ENCODE results near the gene GSTP1. TPM values are rescaled to one million over a fixed set of nuclear protein-coding genes. Genes with fewer than 3 reads are reported as not detected.

GSTP1 gene
- total RNA-seq, 1 experiment from 2014 or later, result 838 TPM

GRCh38 chr11:67538823-67539505, 44.6 kb upstream of the GSTP1 start:
- BruUV-seq (replicated peaks), result no TSS peak
- Mint-ChIP-seq H3K4me1 (ENCODE audit: low read depth, unreplicated experiment) (no peaks in the 10 kb centered on the region), H3K9me3 (ENCODE audit: low read depth, unreplicated experiment) (peaks cover 5% of the 10 kb centered on the region), H3K27me3 (ENCODE audit: unreplicated experiment) (no peaks in the 10 kb centered on the region), H3K27ac (ENCODE audit: unreplicated experiment) (no peak overlapping the region), H3K36me3 (ENCODE audit: insufficient read depth, unreplicated experiment) (no peaks in the 10 kb centered on the region), H3K4me3 (ENCODE audit: low read depth, unreplicated experiment) (no peak overlapping the region)
- intact Hi-C loops (cut with micrococcal nuclease; ENCODE audit: unreplicated experiment), result no loop called here
- DNase-seq, result no peak
- no peak for TF ChIP-seq CTCF (IDR thresholded peaks at IDR 0.05; ENCODE audit: unreplicated experiment)
- CTCF ChIA-PET, result no interaction called here

GRCh38 chr11:67539550-67539949, 44.1 kb upstream of the GSTP1 start:
- DNase-seq, result no peak
- H3K27ac Mint-ChIP-seq (ENCODE audit: unreplicated experiment), result no peak overlapping the region
- no TSS peak for BruUV-seq (replicated peaks)
- no peaks in the 10 kb centered on the region for H3K27me3 Mint-ChIP-seq (ENCODE audit: unreplicated experiment)
- TF ChIP-seq CTCF (IDR thresholded peaks at IDR 0.05; ENCODE audit: unreplicated experiment), result no peak
- H3K9me3 Mint-ChIP-seq (ENCODE audit: low read depth, unreplicated experiment), result peaks cover under 1% of the 10 kb centered on the region
- intact Hi-C loops (cut with micrococcal nuclease; ENCODE audit: unreplicated experiment), result no loop called here
- peaks cover 4% of the 10 kb centered on the region for H3K4me1 Mint-ChIP-seq (ENCODE audit: low read depth, unreplicated experiment)
- CTCF ChIA-PET, result no interaction called here
- H3K4me3 Mint-ChIP-seq (ENCODE audit: low read depth, unreplicated experiment), result no peak overlapping the region
- no peaks in the 10 kb centered on the region for H3K36me3 Mint-ChIP-seq (ENCODE audit: insufficient read depth, unreplicated experiment)

GRCh38 chr11:67541198-67541597, 42.4 kb upstream of the GSTP1 start:
- TF ChIP-seq CTCF (IDR thresholded peaks at IDR 0.05; ENCODE audit: unreplicated experiment), result no peak
- BruUV-seq (replicated peaks), result no TSS peak
- CTCF ChIA-PET, result interaction anchor here (1.2 kb wide), 1 partner anchor 17 kb away, joined by 8 read pairs; no protein-coding TSS in a partner anchor
- intact Hi-C loops (cut with micrococcal nuclease; ENCODE audit: unreplicated experiment), result no loop called here
- H3K27ac Mint-ChIP-seq (ENCODE audit: unreplicated experiment), result no peak overlapping the region
- no peaks in the 10 kb centered on the region for H3K9me3 Mint-ChIP-seq (ENCODE audit: low read depth, unreplicated experiment)
- no peaks in the 10 kb centered on the region for H3K27me3 Mint-ChIP-seq (ENCODE audit: unreplicated experiment)
- H3K4me3 Mint-ChIP-seq (ENCODE audit: low read depth, unreplicated experiment), result no peak overlapping the region
- peaks cover 17% of the 10 kb centered on the region for H3K4me1 Mint-ChIP-seq (ENCODE audit: low read depth, unreplicated experiment)
- no peak for DNase-seq
- H3K36me3 Mint-ChIP-seq (ENCODE audit: insufficient read depth, unreplicated experiment), result no peaks in the 10 kb centered on the region

GRCh38 chr11:67542169-67542568, 41.4 kb upstream of the GSTP1 start:
- no TSS peak for BruUV-seq (replicated peaks)
- no peak overlapping the region for H3K27ac Mint-ChIP-seq (ENCODE audit: unreplicated experiment)
- H3K4me3 Mint-ChIP-seq (ENCODE audit: low read depth, unreplicated experiment), result no peak overlapping the region
- peaks cover 17% of the 10 kb centered on the region for H3K4me1 Mint-ChIP-seq (ENCODE audit: low read depth, unreplicated experiment)
- H3K9me3 Mint-ChIP-seq (ENCODE audit: low read depth, unreplicated experiment), result no peaks in the 10 kb centered on the region
- CTCF ChIA-PET, result no interaction called here
- no peak for DNase-seq
- intact Hi-C loops (cut with micrococcal nuclease; ENCODE audit: unreplicated experiment), result no loop called here
- no peaks in the 10 kb centered on the region for H3K36me3 Mint-ChIP-seq (ENCODE audit: insufficient read depth, unreplicated experiment)
- TF ChIP-seq CTCF (IDR thresholded peaks at IDR 0.05; ENCODE audit: unreplicated experiment), result no peak
- H3K27me3 Mint-ChIP-seq (ENCODE audit: unreplicated experiment), result no peaks in the 10 kb centered on the region
